PC-9 (cell line): ENCODE data around the gene CACNA1I.

Experiments
- EZH2 ChIP-seq: fragments of 200-600 bp; sonication (generic); IDR thresholded peaks from 2 replicates; pipeline ENCODE4 v1.8.0; 2017; ENCODE audit warnings: antibody characterized with exemption, low read depth
- TF ChIP-seq, protein P1 (sequence below): fragments of 200-600 bp; sonication (generic); conservative IDR thresholded peaks from 2 replicates; pipeline ENCODE4 v1.6.1; 2017; ENCODE audit warnings: mixed run types, antibody characterized with exemption, mild to moderate bottlenecking, moderate library complexity

DNA sequence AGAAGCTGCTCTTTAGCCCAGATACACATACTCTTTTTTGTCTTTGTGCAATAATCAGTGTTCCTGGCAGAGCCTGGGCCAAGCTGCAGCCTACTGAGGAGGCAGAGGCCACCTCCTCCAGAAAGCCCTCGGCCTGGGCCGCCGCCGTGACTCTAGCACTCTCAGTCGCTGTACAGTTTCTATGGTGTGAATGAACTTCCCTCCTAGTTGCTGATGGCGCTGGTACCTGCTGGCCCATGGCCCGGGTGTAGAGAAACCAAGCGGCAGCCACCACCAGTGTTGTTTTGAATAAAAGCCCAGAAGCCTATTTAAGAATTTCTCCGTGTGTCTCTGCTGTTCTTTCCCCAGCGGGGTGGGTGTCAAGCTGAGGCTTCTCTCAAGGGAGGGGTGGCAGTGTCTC, 118.9 kb downstream of the CACNA1I start:
- TF ChIP-seq, protein P1, sequence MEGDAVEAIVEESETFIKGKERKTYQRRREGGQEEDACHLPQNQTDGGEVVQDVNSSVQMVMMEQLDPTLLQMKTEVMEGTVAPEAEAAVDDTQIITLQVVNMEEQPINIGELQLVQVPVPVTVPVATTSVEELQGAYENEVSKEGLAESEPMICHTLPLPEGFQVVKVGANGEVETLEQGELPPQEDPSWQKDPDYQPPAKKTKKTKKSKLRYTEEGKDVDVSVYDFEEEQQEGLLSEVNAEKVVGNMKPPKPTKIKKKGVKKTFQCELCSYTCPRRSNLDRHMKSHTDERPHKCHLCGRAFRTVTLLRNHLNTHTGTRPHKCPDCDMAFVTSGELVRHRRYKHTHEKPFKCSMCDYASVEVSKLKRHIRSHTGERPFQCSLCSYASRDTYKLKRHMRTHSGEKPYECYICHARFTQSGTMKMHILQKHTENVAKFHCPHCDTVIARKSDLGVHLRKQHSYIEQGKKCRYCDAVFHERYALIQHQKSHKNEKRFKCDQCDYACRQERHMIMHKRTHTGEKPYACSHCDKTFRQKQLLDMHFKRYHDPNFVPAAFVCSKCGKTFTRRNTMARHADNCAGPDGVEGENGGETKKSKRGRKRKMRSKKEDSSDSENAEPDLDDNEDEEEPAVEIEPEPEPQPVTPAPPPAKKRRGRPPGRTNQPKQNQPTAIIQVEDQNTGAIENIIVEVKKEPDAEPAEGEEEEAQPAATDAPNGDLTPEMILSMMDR: no peak
- no peak for TF ChIP-seq EZH2
